WTC11 (cell line): ENCODE data around the gene PRKACB.

ENCODE experiments used
- ATF2 ChIP-seq: sonication (generic); formaldehyde crosslinking; IDR thresholded peaks from 2 replicates; pipeline ENCODE4 v1.8.1; 2022; ENCODE audit warnings: low read depth, missing genetic modification reagents, borderline replicate concordance
- ATF3 ChIP-seq: sonication (generic); formaldehyde crosslinking; conservative IDR thresholded peaks from 2 replicates; pipeline ENCODE4 v1.8.1; 2022; ENCODE audit warnings: mild to moderate bottlenecking, missing genetic modification reagents
- CTCF ChIP-seq: fragments of 200-600 bp; IDR thresholded peaks from 2 replicates; pipeline ENCODE4 v1.8.0; 2022; ENCODE audit warnings: antibody characterized with exemption
- ELF4 ChIP-seq: sonication (generic); formaldehyde crosslinking; IDR thresholded peaks from 2 replicates; pipeline ENCODE4 v1.8.1; 2022; ENCODE audit warnings: low read depth, mild to moderate bottlenecking, moderate library complexity, missing genetic modification reagents
- ERG ChIP-seq: fragments of 250-450 bp; sonication (Bioruptor Pico); IDR thresholded peaks from 2 replicates; pipeline ENCODE4 v1.8.0; 2021; ENCODE audit warnings: mild to moderate bottlenecking
- ETV6 ChIP-seq: sonication (generic); formaldehyde crosslinking; IDR thresholded peaks from 2 replicates; pipeline ENCODE4 v1.8.1; 2022; ENCODE audit warnings: mild to moderate bottlenecking, missing genetic modification reagents
- FOXJ3 ChIP-seq: sonication (generic); formaldehyde crosslinking; IDR thresholded peaks from 2 replicates; pipeline ENCODE4 v1.9.0; 2021; ENCODE audit warnings: missing genetic modification reagents, mild to moderate bottlenecking, borderline replicate concordance
- IRF2 ChIP-seq: sonication (generic); formaldehyde crosslinking; IDR thresholded peaks from 2 replicates; pipeline ENCODE4 v1.8.0; 2022; ENCODE audit warnings: low read depth, missing genetic modification reagents, borderline replicate concordance
- JAZF1 ChIP-seq: fragments of 250-450 bp; sonication (Bioruptor Pico); IDR thresholded peaks from 2 replicates; pipeline ENCODE4 v1.9.0; 2021; ENCODE audit warnings: moderate library complexity, mild to moderate bottlenecking, inconsistent platforms
- TEAD4 ChIP-seq: sonication (generic); formaldehyde crosslinking; IDR thresholded peaks from 2 replicates; pipeline ENCODE4 v1.8.0; 2022; ENCODE audit warnings: mild to moderate bottlenecking, missing genetic modification reagents
- USF2 ChIP-seq: sonication (generic); formaldehyde crosslinking; IDR thresholded peaks from 2 replicates; pipeline ENCODE4 v1.8.1; 2023; ENCODE audit warnings: mild to moderate bottlenecking, missing genetic modification reagents, moderate library complexity
- ZSCAN18 ChIP-seq: fragments of 250-450 bp; sonication (Bioruptor Pico); IDR thresholded peaks from 2 replicates; pipeline ENCODE4 v2.1.2; 2022; ENCODE audit warnings: mild to moderate bottlenecking, moderate library complexity

- TF ChIP-seq CTCF (no peak), IRF2 (CRISPR knock-in tag) (no peak), ATF2 (no peak), USF2 (CRISPR knock-in tag) (no peak), FOXJ3 (CRISPR knock-in tag) (no peak), TEAD4 (no peak), ELF4 (CRISPR knock-in tag) (no peak), ERG (CRISPR knock-in tag) (no peak), ZSCAN18 (no peak), ETV6 (CRISPR knock-in tag) (no peak), ATF3 (no peak), JAZF1 (CRISPR knock-in tag) (no peak)
Observed at GRCh38 chr1:84217239-84217638, 73.2 kb downstream of the PRKACB start.
